GM12873 (cell line): ENCODE results near the gene B4GALT1.

Experiments used
- CTCF ChIP-seq: IDR thresholded peaks from 2 replicates; pipeline ENCODE4 v1.5.1; 2012; ENCODE audit warnings: low read depth, mild to moderate bottlenecking, moderate library complexity, low read length, control low read depth; ENCODE audit not compliant: insufficient read depth; ENCODE audit errors: missing control alignments

Gene B4GALT1

GRCh38 chr9:33157960-33158842 lies 8.9 kb downstream of the B4GALT1 start:
- TF ChIP-seq CTCF = no peak

- TF ChIP-seq CTCF = no peak
These were observed 11.7 kb downstream of the B4GALT1 start for GRCh38 chr9:33155393-33155792.

GRCh38 chr9:33154371-33154770 lies 12.8 kb downstream of the B4GALT1 start:
- TF ChIP-seq CTCF = no peak

- no peak for TF ChIP-seq CTCF
These were observed 13.5 kb downstream of the B4GALT1 start for GRCh38 chr9:33153666-33154065.

GRCh38 chr9:33153001-33153400 lies 14.1 kb downstream of the B4GALT1 start:
- TF ChIP-seq CTCF = no peak

- TF ChIP-seq CTCF = no peak
These were observed 15.5 kb downstream of the B4GALT1 start for GRCh38 chr9:33151601-33152000.

- no peak for TF ChIP-seq CTCF
These were observed 16.1 kb downstream of the B4GALT1 start for GRCh38 chr9:33151007-33151557.
